ENCODE data around the gene NF1. TPM values are rescaled to one million over a fixed set of nuclear protein-coding genes. Genes with fewer than 3 reads are reported as not detected.

The NF1 gene
- total RNA-seq, 1 experiment from 2014 or later = 16.4 TPM

- Histone ChIP-seq H3K27me3 (ENCODE audit: low read length) (no peaks in the 10 kb centered on the region), H3K4me3 (ENCODE audit: low read length) (no peak overlapping the region), H3K27ac (ENCODE audit: low read length) (no peak overlapping the region), H3K36me3 (ENCODE audit: low read depth, low read length) (no peaks in the 10 kb centered on the region), H3K4me1 (ENCODE audit: insufficient read depth, low read length) (no peaks in the 10 kb centered on the region), H3F3A (ENCODE audit: low read length, unreplicated experiment) (no peaks in the 10 kb centered on the region), H2AFZ (ENCODE audit: low read length) (no peak overlapping the region), H3K9me3 (ENCODE audit: low read length) (no peaks in the 10 kb centered on the region), H3K4me2 (ENCODE audit: low read length) (no peak overlapping the region), H4K20me1 (ENCODE audit: low read length) (0 out of 2 replicates have a peak, but pooled peaks cover 3% of the 10 kb centered on the region), H3K9ac (ENCODE audit: low read length) (no peak overlapping the region), H3K9me2 (replicated peaks; ENCODE audit: low read length) (no peaks in the 10 kb centered on the region), H3K79me2 (ENCODE audit: low read length) (peaks cover 66% of the 10 kb centered on the region)
- BruUV-seq (replicated peaks) = no TSS peak
- no peak for DNase-seq
- CTCF ChIA-PET = no interaction called here
- no peak for TF ChIP-seq EZH2 (IDR thresholded peaks at IDR 0.05; ENCODE audit: low read length, unreplicated experiment)
- no peak for TF ChIP-seq EZH2phosphoT487 (IDR thresholded peaks at IDR 0.05; ENCODE audit: borderline replicate concordance, low read length)
- TF ChIP-seq CTCF (conservative IDR thresholded peaks at IDR 0.05; ENCODE audit: low read depth, low read length) = no peak
- no peak for ATAC-seq
- POLR2A ChIA-PET (ENCODE audit: unreplicated experiment) = no interaction called here
- intact Hi-C loops (cut with micrococcal nuclease) = no loop called here
Measured at GRCh38 chr17:31126318-31126717, 31.5 kb downstream of the NF1 start.

GRCh38 chr17:31128241-31128640 is 33.5 kb downstream of the NF1 start:
- Histone ChIP-seq H3K27me3 (ENCODE audit: low read length) (no peaks in the 10 kb centered on the region), H3K79me2 (ENCODE audit: low read length) (peaks cover 48% of the 10 kb centered on the region), H3K9ac (ENCODE audit: low read length) (no peak overlapping the region), H3K4me1 (ENCODE audit: insufficient read depth, low read length) (no peaks in the 10 kb centered on the region), H3K4me2 (ENCODE audit: low read length) (no peak overlapping the region), H3K36me3 (ENCODE audit: low read depth, low read length) (no peaks in the 10 kb centered on the region), H3K9me3 (ENCODE audit: low read length) (no peaks in the 10 kb centered on the region), H3K9me2 (replicated peaks; ENCODE audit: low read length) (no peaks in the 10 kb centered on the region), H2AFZ (ENCODE audit: low read length) (no peak overlapping the region), H3K27ac (ENCODE audit: low read length) (no peak overlapping the region), H4K20me1 (ENCODE audit: low read length) (no peaks in the 10 kb centered on the region), H3F3A (ENCODE audit: low read length, unreplicated experiment) (no peaks in the 10 kb centered on the region), H3K4me3 (ENCODE audit: low read length) (no peak overlapping the region)
- DNase-seq = no peak
- ChIA-PET POLR2A (ENCODE audit: unreplicated experiment) (interaction anchor here (0.6 kb wide), 1 partner anchor 125 kb away, joined by 5 read pairs; no protein-coding TSS in a partner anchor), CTCF (interaction anchor here (0.6 kb wide), 1 partner anchor 27 kb away, joined by 4 read pairs; no protein-coding TSS in a partner anchor)
- TF ChIP-seq EZH2 (IDR thresholded peaks at IDR 0.05; ENCODE audit: low read length, unreplicated experiment) (no peak), EZH2phosphoT487 (IDR thresholded peaks at IDR 0.05; ENCODE audit: borderline replicate concordance, low read length) (no peak), CTCF (conservative IDR thresholded peaks at IDR 0.05; ENCODE audit: low read depth, low read length) (no peak)
- intact Hi-C loops (cut with micrococcal nuclease) = no loop called here
- ATAC-seq = no peak
- BruUV-seq (replicated peaks) = no TSS peak

- BruUV-seq (replicated peaks) = no TSS peak
- Histone ChIP-seq H3K4me3 (ENCODE audit: low read length) (no peak overlapping the region), H3K79me2 (ENCODE audit: low read length) (peaks cover 46% of the 10 kb centered on the region), H3K27me3 (ENCODE audit: low read length) (no peaks in the 10 kb centered on the region), H3K36me3 (ENCODE audit: low read depth, low read length) (no peaks in the 10 kb centered on the region), H3F3A (ENCODE audit: low read length, unreplicated experiment) (no peaks in the 10 kb centered on the region), H4K20me1 (ENCODE audit: low read length) (no peaks in the 10 kb centered on the region), H3K4me2 (ENCODE audit: low read length) (no peak overlapping the region), H3K9me3 (ENCODE audit: low read length) (no peaks in the 10 kb centered on the region), H2AFZ (ENCODE audit: low read length) (no peak overlapping the region), H3K4me1 (ENCODE audit: insufficient read depth, low read length) (no peaks in the 10 kb centered on the region), H3K9ac (ENCODE audit: low read length) (no peak overlapping the region), H3K27ac (ENCODE audit: low read length) (no peak overlapping the region), H3K9me2 (replicated peaks; ENCODE audit: low read length) (no peaks in the 10 kb centered on the region)
- DNase-seq (no peak), ATAC-seq (no peak)
- CTCF ChIA-PET = no interaction called here
- intact Hi-C loops (cut with micrococcal nuclease) = no loop called here
- POLR2A ChIA-PET (ENCODE audit: unreplicated experiment) = no interaction called here
- no peak for TF ChIP-seq EZH2phosphoT487 (IDR thresholded peaks at IDR 0.05; ENCODE audit: borderline replicate concordance, low read length)
- TF ChIP-seq CTCF (conservative IDR thresholded peaks at IDR 0.05; ENCODE audit: low read depth, low read length) = no peak
Measured at GRCh38 chr17:31130286-31131224, 35.8 kb downstream of the NF1 start.

All from PC-3 (cell line).